Dendritic cell treated with granulocyte-macrophage colony-stimulating factor and Interleukin-4, amounts not matched to agents 40 ng/mL and 50 ng/mL, for 4 days (primary cell): ENCODE measurements around the gene ZKSCAN8.

ENCODE experiments used
- H3K27ac Mint-ChIP-seq: one replicate; pipeline ENCODE4 v1.8.0; 2022; ENCODE audit warnings: mild to moderate bottlenecking, mixed read lengths
- H3K27me3 Mint-ChIP-seq: one replicate; pipeline ENCODE4 v1.8.0; 2022; ENCODE audit warnings: mild to moderate bottlenecking, mixed read lengths
- H3K36me3 Mint-ChIP-seq: one replicate; pipeline ENCODE4 v1.8.0; 2022; ENCODE audit warnings: low read depth, mixed read lengths
- H3K4me1 Mint-ChIP-seq: one replicate; pipeline ENCODE4 v1.8.0; 2022; ENCODE audit warnings: low read depth, mixed read lengths
- H3K4me3 Mint-ChIP-seq: one replicate; pipeline ENCODE4 v1.8.0; 2022; ENCODE audit warnings: mild to moderate bottlenecking, moderate library complexity, mixed read lengths
- H3K9me3 Mint-ChIP-seq: one replicate; pipeline ENCODE4 v1.8.0; 2022; ENCODE audit warnings: mixed read lengths
- intact Hi-C: fragments of 100-400 bp; cut with micrococcal nuclease; formaldehyde crosslinking; loops from one replicate; pipeline ENCODE4 v1.15.0; 2022

Gene ZKSCAN8

DNA sequence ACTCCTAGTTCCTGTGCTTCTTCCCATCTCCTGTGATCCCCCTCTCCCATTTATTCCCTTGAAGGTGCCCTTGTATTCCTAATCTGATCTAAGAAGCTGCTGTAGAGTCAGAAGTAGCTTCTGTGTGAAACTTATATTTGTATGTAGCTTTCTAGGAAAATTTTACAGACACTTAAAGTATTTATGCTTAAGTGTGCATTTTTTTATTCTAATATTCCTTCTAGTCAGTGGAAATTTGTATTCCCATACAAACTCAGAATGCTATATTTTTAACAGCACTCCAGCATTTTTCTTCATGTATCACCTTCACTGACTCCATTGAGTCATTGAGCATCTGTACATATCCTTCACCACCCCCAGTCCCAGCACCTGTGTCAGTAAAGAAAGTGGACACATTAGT is 12.7 kb downstream of the ZKSCAN8 start:
- intact Hi-C loops = no loop called here
- Mint-ChIP-seq H3K27me3 (no peaks in the 10 kb centered on the region), H3K27ac (no peak overlapping the region), H3K9me3 (peaks cover 27% of the 10 kb centered on the region), H3K4me3 (no peak overlapping the region), H3K4me1 (no peaks in the 10 kb centered on the region), H3K36me3 (peaks cover 95% of the 10 kb centered on the region)

DNA sequence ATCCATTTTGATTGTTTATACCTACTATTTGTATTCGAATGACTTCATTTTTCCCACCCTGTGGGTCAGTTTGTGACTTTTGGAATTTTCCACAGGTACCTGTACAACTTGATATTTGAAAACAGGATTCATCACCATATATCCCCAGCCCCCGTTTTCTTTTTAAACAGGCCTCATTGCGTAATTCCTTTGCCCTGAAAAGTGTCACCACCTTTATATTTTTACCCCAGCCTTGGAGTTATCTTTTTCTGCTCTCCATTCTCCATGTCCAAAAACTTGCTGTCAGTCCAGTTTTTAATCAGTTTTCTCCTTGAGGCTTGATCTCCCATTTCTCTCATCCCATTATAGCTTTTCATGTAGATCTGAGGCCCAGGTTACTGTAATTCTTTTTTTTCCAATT is 16.6 kb downstream of the ZKSCAN8 start:
- Mint-ChIP-seq H3K36me3 (peaks cover 69% of the 10 kb centered on the region), H3K4me3 (no peak overlapping the region), H3K4me1 (peaks cover 11% of the 10 kb centered on the region), H3K9me3 (peaks cover 16% of the 10 kb centered on the region), H3K27me3 (peaks cover 2% of the 10 kb centered on the region), H3K27ac (no peak overlapping the region)
- intact Hi-C loops = no loop called here

DNA sequence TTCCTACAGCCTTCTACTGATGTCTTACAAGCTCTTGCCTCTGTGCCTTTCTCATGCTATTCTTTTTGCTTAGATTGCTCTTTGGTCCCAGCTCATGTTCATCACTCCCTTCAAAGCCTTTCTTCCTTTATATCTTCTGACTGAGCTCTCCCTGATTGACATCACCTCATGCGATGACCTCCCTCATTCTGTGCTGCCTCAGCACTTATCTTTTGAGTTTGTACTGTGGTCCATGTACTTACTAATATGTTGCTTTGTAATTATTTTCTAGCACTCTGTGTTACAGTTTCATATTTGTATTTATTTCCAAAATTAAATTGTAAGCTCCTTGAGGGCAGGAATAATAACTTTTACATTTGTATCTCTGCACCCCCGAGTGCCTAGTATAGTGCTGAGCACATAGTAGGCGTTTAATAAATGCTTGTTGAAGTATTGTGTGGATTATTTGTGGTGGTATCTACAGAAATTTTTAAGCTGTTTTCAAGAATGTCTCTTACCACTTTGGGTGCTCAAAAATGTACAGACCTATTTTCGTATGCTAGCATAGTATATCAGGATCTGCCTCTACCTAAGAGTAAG is 17.4 kb downstream of the ZKSCAN8 start:
- H3K36me3 Mint-ChIP-seq = peaks cover 61% of the 10 kb centered on the region
- H3K4me1 Mint-ChIP-seq = peaks cover 11% of the 10 kb centered on the region
- no peak overlapping the region for H3K27ac Mint-ChIP-seq
- peaks cover 15% of the 10 kb centered on the region for H3K9me3 Mint-ChIP-seq
- intact Hi-C loops = no loop called here
- H3K27me3 Mint-ChIP-seq = peaks cover 2% of the 10 kb centered on the region
- H3K4me3 Mint-ChIP-seq = no peak overlapping the region

DNA sequence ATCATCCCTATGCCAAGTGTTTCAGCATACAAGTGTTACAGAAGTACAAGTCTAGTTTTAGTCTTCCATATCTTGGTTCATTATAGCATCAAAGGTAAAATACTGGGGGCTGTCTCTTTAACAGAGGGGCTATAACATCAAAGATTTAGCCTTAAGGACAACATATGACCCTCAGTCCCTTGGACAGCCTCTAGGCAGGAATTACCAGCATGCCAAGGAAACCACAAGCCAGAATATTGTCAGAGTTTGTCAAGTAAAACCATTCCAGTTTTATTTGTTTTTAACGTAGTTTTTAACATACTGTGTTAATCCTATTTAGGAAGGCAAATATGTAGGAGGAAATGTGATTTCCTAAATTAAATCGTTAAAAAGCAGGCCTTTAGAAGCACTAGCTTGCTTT is 18.6 kb downstream of the ZKSCAN8 start:
- H3K4me3 Mint-ChIP-seq = no peak overlapping the region
- H3K9me3 Mint-ChIP-seq = peaks cover 15% of the 10 kb centered on the region
- peaks cover 49% of the 10 kb centered on the region for H3K36me3 Mint-ChIP-seq
- intact Hi-C loops = no loop called here
- peaks cover 2% of the 10 kb centered on the region for H3K27me3 Mint-ChIP-seq
- H3K27ac Mint-ChIP-seq = no peak overlapping the region
- H3K4me1 Mint-ChIP-seq = peaks cover 11% of the 10 kb centered on the region

DNA sequence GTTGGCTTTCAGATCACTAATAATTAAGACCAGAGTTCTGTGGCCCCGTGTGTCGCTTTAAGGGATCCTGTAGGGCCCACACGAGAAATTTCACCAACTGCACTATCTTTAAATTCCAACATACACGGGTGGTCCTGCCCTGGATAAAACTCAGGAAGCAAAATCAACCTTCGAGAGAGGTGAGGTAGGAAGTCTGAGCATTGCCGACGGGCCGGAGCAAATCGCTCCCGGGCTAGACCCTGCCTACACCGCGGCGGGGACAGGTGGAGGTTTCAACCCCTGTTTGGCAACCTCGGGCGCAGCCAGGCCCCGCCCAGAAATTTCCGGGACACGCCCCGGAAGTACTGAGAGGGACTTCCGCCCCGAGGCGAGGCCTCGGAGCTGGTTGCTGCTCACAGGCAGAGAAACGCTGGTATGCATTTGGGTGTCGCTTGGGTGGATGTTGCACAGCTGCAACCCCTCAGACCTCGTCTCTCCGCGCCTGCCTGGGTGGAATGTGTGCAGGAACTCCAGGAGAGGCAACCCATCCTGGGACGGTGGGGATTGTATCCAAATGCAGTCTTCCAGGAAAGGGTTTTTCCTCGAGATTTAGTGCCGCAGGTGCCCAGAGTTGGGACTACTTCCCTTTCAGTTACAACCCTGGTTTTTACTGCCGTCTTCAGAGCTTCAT is 19.9 kb downstream of the ZKSCAN8 start:
- H3K4me1 Mint-ChIP-seq = peaks cover 11% of the 10 kb centered on the region
- H3K4me3 Mint-ChIP-seq = peak overlapping the region; percentile 73
- H3K36me3 Mint-ChIP-seq = peaks cover 38% of the 10 kb centered on the region
- H3K9me3 Mint-ChIP-seq = peaks cover 15% of the 10 kb centered on the region
- peak overlapping the region; percentile 78 for H3K27ac Mint-ChIP-seq
- intact Hi-C loops = no loop called here
- peaks cover 2% of the 10 kb centered on the region for H3K27me3 Mint-ChIP-seq

DNA sequence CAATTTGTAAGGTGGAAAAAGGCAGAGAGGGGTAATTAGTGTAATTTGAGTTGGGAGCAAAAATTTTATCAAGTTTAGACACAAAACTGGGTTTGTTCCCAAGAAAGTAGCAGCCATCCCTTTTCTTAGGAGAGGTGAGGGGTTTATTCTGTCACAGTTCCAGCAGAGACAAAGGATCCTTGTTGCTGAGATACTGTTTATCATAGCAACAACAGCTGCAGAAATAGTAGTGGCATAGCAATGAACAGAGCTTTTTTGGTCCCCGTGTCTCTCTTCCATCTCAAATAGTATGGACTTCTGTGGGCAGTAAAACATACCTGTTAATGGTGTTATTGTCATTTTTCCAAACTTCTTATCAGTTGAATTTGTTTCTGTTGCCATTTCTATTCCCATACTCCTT is 23.9 kb downstream of the ZKSCAN8 start:
- Mint-ChIP-seq H3K27me3 (peaks cover 2% of the 10 kb centered on the region), H3K27ac (no peak overlapping the region), H3K36me3 (peaks cover 12% of the 10 kb centered on the region), H3K4me1 (peaks cover 11% of the 10 kb centered on the region), H3K9me3 (peaks cover 7% of the 10 kb centered on the region), H3K4me3 (no peak overlapping the region)
- intact Hi-C loops = no loop called here

DNA sequence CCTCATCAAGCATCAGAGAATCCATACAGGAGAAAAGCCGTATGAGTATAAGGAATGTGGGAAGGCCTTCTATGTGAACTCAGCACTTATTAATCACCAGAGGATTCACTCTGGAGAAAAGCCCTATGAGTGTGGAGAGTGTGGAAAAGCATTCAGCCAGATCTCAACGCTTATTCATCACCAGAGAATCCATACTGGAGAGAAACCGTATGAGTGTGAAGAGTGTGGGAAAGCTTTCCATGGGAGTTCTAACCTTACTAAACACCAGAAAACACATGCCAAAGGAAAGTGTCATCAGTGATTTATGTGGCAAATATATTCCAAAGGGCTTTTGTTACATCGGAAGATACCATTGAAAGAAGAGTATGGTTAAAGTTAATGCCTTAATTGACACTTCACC is 25.4 kb downstream of the ZKSCAN8 start:
- H3K9me3 Mint-ChIP-seq = peaks cover 5% of the 10 kb centered on the region
- no peak overlapping the region for H3K27ac Mint-ChIP-seq
- peaks cover 2% of the 10 kb centered on the region for H3K27me3 Mint-ChIP-seq
- peaks cover 4% of the 10 kb centered on the region for H3K36me3 Mint-ChIP-seq
- H3K4me3 Mint-ChIP-seq = no peak overlapping the region
- intact Hi-C loops = no loop called here
- H3K4me1 Mint-ChIP-seq = peaks cover 4% of the 10 kb centered on the region

DNA sequence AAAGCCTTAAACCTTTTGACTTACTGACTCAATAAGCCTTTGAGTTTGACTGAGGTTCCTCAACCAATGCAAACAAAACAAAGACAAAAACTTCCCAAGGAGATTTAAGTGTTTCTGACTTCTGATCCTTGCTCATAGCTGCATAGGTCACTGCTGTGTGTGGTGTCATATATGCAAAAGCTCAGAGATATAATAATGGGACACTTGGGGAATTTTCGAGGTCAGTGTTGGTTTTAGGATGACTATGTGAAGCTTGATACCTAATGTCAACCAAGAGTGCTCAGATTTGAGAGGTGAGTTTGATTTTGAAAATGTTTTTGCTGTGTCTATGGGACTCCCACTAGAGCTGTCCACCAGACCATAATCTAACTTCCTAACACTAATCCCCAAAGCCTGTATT is 26.2 kb downstream of the ZKSCAN8 start:
- H3K4me1 Mint-ChIP-seq = no peaks in the 10 kb centered on the region
- H3K9me3 Mint-ChIP-seq = no peaks in the 10 kb centered on the region
- no peak overlapping the region for H3K27ac Mint-ChIP-seq
- no peaks in the 10 kb centered on the region for H3K36me3 Mint-ChIP-seq
- intact Hi-C loops = no loop called here
- no peak overlapping the region for H3K4me3 Mint-ChIP-seq
- H3K27me3 Mint-ChIP-seq = no peaks in the 10 kb centered on the region

DNA sequence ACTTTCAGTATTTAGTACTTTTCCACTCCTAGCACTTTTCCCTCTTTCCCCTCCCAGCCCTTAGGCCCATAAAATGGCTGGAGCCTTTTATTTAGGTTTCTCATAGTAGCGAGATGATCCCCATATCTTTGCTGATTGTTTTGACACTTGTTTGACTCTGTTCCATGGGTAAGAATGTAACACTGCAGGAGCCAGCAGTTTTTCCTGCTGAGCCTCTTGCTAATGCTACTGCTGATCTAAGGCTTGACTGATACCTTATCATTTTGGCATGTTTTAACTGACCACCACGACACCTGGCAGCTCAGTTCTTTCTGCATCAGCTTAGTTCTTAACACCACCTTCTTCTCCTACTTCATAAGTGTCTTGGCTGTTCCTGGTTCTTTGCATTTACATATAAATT is 29.6 kb downstream of the ZKSCAN8 start:
- no peak overlapping the region for H3K27ac Mint-ChIP-seq
- no peak overlapping the region for H3K4me3 Mint-ChIP-seq
- peaks cover 4% of the 10 kb centered on the region for H3K27me3 Mint-ChIP-seq
- intact Hi-C loops = no loop called here
- H3K4me1 Mint-ChIP-seq = no peaks in the 10 kb centered on the region
- H3K9me3 Mint-ChIP-seq = no peaks in the 10 kb centered on the region
- no peaks in the 10 kb centered on the region for H3K36me3 Mint-ChIP-seq

DNA sequence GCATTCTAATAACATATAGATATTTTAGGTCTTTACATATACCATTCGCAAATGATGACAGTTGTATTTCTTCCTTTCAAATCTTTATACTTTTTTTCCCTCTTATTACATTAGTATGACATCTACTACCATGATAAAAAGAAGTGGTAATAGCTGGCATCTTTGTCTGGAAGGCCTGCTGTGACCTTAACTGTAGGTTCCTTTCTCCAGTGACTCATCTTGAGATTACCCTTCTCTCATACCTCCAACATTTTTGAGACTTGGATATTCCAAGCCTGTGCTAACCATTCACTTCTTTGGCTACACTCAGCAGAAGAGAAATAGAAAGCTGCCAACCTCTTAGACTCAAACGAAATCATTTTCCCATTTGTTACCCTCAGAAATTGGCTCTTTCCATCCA is 30.3 kb downstream of the ZKSCAN8 start:
- no peak overlapping the region for H3K4me3 Mint-ChIP-seq

DNA sequence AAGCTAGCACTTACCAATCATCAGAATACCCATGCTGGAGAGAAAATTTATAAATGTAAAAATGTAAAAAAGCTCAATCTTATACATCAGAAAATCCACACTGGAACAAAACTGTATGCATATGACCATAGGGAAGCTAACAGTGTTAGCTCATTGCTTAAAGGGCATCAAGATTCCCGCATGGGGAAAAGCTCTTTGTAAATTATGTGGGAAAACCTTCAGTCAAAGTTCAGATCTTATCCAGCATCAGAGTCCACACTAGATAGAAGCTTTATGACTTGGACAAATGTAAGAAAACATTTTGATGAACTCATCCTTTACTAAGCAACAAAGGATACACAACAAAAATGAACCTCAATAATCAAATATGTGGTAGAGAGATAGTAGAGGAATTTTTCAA is 34.7 kb downstream of the ZKSCAN8 start:
- H3K27me3 Mint-ChIP-seq = peaks cover 10% of the 10 kb centered on the region
- H3K4me1 Mint-ChIP-seq = no peaks in the 10 kb centered on the region
- H3K9me3 Mint-ChIP-seq = no peaks in the 10 kb centered on the region
- H3K27ac Mint-ChIP-seq = no peak overlapping the region
- intact Hi-C loops = no loop called here
- no peak overlapping the region for H3K4me3 Mint-ChIP-seq
- H3K36me3 Mint-ChIP-seq = no peaks in the 10 kb centered on the region

More for the DNA sequence above, 30.3 kb downstream of the ZKSCAN8 start:
- no peaks in the 10 kb centered on the region for H3K4me1 Mint-ChIP-seq
- no peaks in the 10 kb centered on the region for H3K36me3 Mint-ChIP-seq
- H3K9me3 Mint-ChIP-seq = no peaks in the 10 kb centered on the region
- no peak overlapping the region for H3K27ac Mint-ChIP-seq
- intact Hi-C loops = no loop called here
- peaks cover 4% of the 10 kb centered on the region for H3K27me3 Mint-ChIP-seq

DNA sequence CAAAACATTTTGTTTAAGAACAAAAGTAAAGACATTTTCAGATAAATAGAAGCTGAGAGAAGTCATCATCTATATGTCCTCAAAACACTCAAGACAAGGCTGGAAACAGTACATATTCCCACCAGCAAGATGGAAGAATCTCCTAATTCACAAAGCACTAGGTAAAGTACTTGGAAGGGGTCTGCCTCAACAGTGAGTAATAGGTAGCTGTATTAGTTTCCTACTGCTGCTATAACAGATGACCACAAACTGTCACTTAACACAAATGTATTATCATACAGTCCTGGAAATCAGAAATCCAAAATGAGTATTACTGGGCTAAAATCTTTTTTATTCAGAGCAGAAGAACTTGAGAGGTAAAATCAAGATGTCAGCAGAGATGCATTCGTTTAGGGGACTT is 40.6 kb downstream of the ZKSCAN8 start:
- intact Hi-C loops = no loop called here
- H3K36me3 Mint-ChIP-seq = no peaks in the 10 kb centered on the region
- peaks cover 22% of the 10 kb centered on the region for H3K9me3 Mint-ChIP-seq
- no peak overlapping the region for H3K4me3 Mint-ChIP-seq
- no peaks in the 10 kb centered on the region for H3K4me1 Mint-ChIP-seq
- H3K27ac Mint-ChIP-seq = no peak overlapping the region
- H3K27me3 Mint-ChIP-seq = peaks cover 12% of the 10 kb centered on the region

DNA sequence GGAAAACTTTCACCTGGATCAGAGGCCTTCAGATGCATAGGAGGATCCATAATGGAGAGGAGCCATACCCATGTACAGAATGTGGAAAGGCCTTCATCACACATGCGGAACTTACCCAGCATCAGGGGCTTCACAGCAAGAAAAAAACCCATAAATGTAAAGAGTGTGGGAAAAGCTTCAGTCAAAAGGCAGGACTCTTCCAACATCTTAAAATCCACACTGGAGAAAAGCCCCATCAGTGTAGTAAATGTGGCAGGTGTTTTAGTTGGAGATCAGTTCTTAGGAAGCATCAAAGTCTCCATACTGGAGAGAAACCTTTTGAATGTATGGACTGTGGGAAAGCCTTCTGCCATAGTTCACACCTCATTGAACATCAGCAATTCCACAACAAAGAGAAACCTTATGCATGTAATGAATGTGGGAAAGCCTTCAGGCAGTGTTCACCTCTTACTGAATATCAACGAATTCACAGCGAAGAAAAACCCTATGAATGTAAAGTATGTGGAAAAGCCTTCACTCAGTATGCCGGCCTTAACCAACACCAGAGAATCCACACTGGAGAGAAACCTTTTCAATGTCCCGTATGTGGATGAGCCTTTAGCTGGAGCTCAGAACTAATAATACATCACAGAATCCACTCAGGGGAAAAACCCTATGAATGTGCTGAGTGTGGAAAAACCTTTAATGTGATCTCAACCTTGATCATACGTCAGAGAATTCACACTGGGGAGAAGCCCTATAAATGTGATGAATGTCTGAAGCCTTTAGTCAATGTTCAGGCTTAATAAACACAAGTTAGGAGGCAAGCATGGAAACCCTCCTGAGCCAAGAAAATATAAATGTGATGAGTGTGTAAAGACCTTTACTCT is 46.7 kb downstream of the ZKSCAN8 start:
- H3K9me3 Mint-ChIP-seq = peaks cover 63% of the 10 kb centered on the region
- H3K4me3 Mint-ChIP-seq = no peak overlapping the region
- H3K4me1 Mint-ChIP-seq = no peaks in the 10 kb centered on the region
- H3K27me3 Mint-ChIP-seq = peaks cover 3% of the 10 kb centered on the region
- intact Hi-C loops = no loop called here
- H3K27ac Mint-ChIP-seq = no peak overlapping the region
- H3K36me3 Mint-ChIP-seq = no peaks in the 10 kb centered on the region

DNA sequence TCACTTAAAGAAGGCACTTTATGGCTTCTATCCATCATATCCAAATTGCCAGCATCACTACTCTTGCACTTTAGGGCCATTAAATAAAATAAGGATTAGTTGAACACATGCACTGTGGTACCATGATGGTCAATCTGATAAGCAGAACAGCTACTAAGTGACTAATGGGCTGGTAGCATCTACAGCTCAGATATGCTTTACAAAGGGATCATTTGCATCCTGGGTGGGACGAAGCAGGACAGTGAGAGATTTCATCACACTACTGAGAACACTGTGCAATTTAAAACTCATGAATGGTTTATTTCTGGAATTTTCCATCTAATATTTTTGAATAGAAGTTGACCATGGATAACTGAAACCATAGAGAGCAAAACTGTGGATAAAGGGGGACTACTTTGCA is 58.3 kb downstream of the ZKSCAN8 start:
- Mint-ChIP-seq H3K4me3 (no peak overlapping the region), H3K36me3 (no peaks in the 10 kb centered on the region), H3K27ac (no peak overlapping the region), H3K9me3 (peaks cover 39% of the 10 kb centered on the region), H3K27me3 (peaks cover 26% of the 10 kb centered on the region), H3K4me1 (no peaks in the 10 kb centered on the region)
- intact Hi-C loops = no loop called here
